Colonic mucosa (tissue), 4 donors: ENCODE data around the gene ETNK2. TPM values are rescaled to one million over a fixed set of nuclear protein-coding genes. Genes with fewer than 3 reads are reported as not detected.
"Not testable (repeated sequence)": the region's sequence is repeated elsewhere in the genome, so short reads cannot be mapped to it uniquely, and the experiment has no call there.

Source experiments
- DNase-seq: peaks from one replicate; pipeline ENCODE4 v3.0.0-alpha.2; 2020
- H3K27ac ChIP-seq: fragments of 200-600 bp; one replicate; pipeline ENCODE4 v1.8.0; 2021
- H3K27me3 ChIP-seq: fragments of 200-600 bp; one replicate; pipeline ENCODE4 v1.8.0; 2021
- H3K36me3 ChIP-seq: fragments of 200-600 bp; one replicate; pipeline ENCODE4 v1.8.0; 2021
- H3K4me1 ChIP-seq: fragments of 200-600 bp; one replicate; pipeline ENCODE4 v1.8.0; 2021; ENCODE audit warnings: mild to moderate bottlenecking
- H3K4me3 ChIP-seq: fragments of 200-600 bp; one replicate; pipeline ENCODE4 v1.8.0; 2021
- H3K9ac ChIP-seq, 2 donors: one replicate each; pipeline ENCODE4 v1.7.0; 2013; ENCODE audit warnings: control low read depth in 2 of 2, low read depth in 2 of 2, low read length in 2 of 2
- H3K9me3 ChIP-seq: fragments of 200-600 bp; one replicate; pipeline ENCODE4 v1.8.0; 2021
- intact Hi-C: fragments of 100-400 bp; cut with DNase I; formaldehyde crosslinking; loops from one replicate; pipeline ENCODE4 v1.14.1; 2022
- total RNA-seq, 2 donors: library from RNA; stranded (reverse); fragmentation: NEBNext Ultra II Directional in 1 of 2; extraction: Animal tissue kit (Norgen Biotek cat#: 25700) in 1 of 2; gene quantifications; one replicate each; pipeline ENCODE4 v1.2.1, GENCODE V29; 2021
- TF ChIP-seq, protein P1 (sequence below): fragments of 200-600 bp; IDR thresholded peaks from one replicate; pipeline ENCODE4 v1.8.0; 2022; ENCODE audit warnings: antibody characterized with exemption, mild to moderate bottlenecking
- donor health status: healthy.
- donor health status: DM: no; HTN: no; CAD: no.
- donor health status: DM: no; HTN: no; CAD: no.

The ETNK2 gene
- total RNA-seq, 2 donors from 2014 or later: 0.40 to 1.2 TPM

DNA sequence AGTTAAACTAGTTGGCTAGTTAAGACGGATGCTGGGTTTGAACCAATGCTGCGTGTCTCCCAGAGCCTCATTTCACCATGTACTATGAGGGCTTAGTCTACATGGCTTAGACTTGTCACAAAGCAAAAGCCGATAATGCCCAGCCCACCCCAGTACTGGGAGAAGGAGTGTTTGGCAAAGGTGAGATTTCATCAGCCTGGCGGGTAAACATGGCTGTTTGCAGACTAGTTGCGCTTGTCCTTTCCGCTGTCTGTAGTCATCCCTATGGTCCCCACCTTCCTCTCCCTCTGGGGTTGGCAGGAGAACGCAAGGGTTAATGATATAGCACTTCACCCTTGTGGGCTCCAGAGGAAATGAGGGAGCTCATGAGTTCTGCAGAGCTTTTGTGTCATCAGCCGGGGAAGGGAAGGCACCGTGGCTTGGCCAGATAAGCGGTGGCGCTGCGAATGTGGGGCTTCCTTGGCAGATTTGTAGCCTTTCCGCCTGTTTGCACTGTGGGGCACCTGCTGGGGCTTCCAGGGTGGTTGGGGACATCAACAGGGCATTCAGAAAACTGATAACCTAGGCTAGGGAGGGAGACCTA lies 49.7 kb downstream of the ETNK2 start:
- H3K27ac ChIP-seq: no peak overlapping the region
- no peaks in the 10 kb centered on the region for H3K27me3 ChIP-seq
- H3K9ac ChIP-seq: no peak overlapping the region
- H3K36me3 ChIP-seq: no peaks in the 10 kb centered on the region
- H3K4me1 ChIP-seq: peaks cover 17% of the 10 kb centered on the region
- intact Hi-C loops: no loop called here
- DNase-seq: no peak
- H3K4me3 ChIP-seq: no peak overlapping the region
- no peaks in the 10 kb centered on the region for H3K9me3 ChIP-seq
- TF ChIP-seq, protein P1, sequence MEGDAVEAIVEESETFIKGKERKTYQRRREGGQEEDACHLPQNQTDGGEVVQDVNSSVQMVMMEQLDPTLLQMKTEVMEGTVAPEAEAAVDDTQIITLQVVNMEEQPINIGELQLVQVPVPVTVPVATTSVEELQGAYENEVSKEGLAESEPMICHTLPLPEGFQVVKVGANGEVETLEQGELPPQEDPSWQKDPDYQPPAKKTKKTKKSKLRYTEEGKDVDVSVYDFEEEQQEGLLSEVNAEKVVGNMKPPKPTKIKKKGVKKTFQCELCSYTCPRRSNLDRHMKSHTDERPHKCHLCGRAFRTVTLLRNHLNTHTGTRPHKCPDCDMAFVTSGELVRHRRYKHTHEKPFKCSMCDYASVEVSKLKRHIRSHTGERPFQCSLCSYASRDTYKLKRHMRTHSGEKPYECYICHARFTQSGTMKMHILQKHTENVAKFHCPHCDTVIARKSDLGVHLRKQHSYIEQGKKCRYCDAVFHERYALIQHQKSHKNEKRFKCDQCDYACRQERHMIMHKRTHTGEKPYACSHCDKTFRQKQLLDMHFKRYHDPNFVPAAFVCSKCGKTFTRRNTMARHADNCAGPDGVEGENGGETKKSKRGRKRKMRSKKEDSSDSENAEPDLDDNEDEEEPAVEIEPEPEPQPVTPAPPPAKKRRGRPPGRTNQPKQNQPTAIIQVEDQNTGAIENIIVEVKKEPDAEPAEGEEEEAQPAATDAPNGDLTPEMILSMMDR: no peak

DNA sequence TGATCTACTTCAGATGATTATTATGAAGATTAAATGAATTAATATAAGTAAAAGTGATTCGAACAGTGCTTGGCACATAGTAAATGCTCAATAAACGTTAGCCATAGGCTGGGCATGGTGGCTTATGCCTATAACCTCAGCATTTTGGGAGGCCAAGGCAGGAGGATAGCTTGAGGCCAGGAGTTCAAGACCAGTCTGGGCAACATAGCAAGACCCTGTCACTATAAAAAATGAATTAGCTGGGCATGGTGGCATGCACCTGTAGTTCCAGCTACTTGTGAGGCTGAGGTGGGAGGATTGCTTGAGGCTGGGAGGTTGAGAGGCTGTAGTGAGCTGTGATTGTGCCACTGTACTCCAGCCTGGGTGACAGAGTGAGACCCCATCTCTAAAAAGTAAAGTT lies 52.1 kb downstream of the ETNK2 start:
- H3K4me3 ChIP-seq, H3K27ac ChIP-seq, H3K9ac ChIP-seq, H3K36me3 ChIP-seq, H3K9me3 ChIP-seq, intact Hi-C loops, DNase-seq, H3K27me3 ChIP-seq: not testable (repeated sequence)
- peaks cover 17% of the 10 kb centered on the region for H3K4me1 ChIP-seq

DNA sequence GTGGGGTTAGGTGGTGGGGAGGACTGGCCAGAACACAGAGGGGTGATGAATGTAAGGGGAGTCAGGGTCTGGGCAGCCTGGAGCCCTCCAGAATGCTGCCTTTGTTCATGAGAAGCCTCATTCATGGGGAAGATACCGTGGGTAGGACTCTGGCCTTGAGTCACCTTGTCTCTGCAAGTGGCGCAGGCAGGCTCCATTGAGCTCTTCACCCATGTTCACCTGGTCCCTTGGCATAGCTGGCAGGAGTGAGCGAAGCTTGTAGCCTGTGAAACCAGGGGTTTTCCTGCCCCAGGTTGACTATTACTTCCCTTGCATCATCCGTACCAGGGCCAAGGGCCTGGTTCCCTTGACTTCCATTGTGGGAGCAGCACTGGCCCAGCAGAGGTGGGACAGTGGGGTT lies 53.2 kb downstream of the ETNK2 start:
- TF ChIP-seq, protein P1: no peak
- H3K27ac ChIP-seq: no peak overlapping the region
- H3K4me3 ChIP-seq: no peak overlapping the region
- no peaks in the 10 kb centered on the region for H3K9me3 ChIP-seq
- no peaks in the 10 kb centered on the region for H3K36me3 ChIP-seq
- no peaks in the 10 kb centered on the region for H3K27me3 ChIP-seq
- H3K4me1 ChIP-seq: peaks cover 11% of the 10 kb centered on the region
- no peak for DNase-seq
- no peak overlapping the region for H3K9ac ChIP-seq
- intact Hi-C loops: no loop called here

DNA sequence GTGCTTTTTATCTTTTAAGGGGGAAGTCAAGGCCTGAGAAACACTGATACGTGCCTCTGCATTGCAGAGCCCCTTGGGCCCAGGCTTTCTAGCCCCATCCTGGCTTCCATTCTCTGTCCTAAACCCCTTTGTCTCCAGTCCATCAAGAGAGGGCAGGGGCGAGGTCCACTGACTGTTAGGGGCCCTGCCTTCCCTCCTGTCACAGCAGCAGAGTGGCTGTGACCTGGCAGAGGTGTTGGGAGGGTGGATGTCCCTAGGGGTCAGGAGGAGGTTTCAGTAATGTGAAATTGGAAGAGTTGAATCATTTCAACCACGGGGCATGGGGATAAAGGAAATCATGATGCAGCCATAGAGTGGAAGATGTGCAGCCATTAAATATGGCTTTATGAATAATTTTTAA lies 54.9 kb downstream of the ETNK2 start:
- intact Hi-C loops: no loop called here
- Histone ChIP-seq H3K4me3 (no peak overlapping the region), H3K27me3 (no peaks in the 10 kb centered on the region), H3K4me1 (peaks cover 16% of the 10 kb centered on the region), H3K36me3 (no peaks in the 10 kb centered on the region), H3K9ac (no peak overlapping the region), H3K27ac (no peak overlapping the region), H3K9me3 (no peaks in the 10 kb centered on the region)
- DNase-seq: no peak
- TF ChIP-seq, protein P1: no peak

DNA sequence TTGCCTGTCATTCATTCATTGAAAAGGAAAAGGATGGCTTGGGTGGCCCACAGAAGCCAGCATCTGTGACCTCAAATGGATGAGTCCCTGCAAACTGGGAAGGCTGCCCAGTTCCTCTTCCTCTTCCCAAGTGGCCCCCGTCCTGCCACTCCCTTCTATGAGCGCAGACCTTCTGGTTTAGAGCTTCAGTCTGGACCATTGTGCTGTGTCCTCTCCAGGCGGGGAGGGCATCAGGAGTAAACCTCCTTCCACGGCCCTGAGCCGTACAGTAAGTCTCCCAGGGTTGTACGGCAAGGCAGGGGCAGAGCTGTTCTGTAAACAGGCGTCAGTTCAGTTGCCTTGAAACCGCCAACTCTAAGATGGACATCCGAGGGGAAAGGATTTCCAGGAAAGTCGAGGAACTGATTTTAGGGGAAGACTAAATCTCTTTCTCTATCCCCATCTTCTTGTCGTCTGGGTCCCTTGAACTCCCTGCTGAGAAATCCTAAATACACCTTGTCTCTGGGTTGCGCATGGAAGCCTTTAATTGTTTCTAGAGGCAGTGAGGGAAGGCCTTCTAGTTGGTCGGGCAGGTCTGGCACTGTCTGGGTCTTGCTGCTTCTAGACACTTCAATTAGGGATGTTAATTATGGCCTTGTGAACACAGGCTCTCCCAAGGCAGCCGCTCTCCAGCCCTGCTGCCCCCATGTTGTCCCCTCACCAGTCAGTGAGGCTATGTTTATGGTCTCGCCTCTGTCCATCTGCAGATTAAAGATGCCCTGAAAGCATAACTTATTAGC lies 56.8 kb downstream of the ETNK2 start:
- H3K4me1 ChIP-seq: peaks cover 16% of the 10 kb centered on the region

More for the DNA sequence above, 56.8 kb downstream of the ETNK2 start:
- Histone ChIP-seq H3K4me3 (no peak overlapping the region), H3K27ac (peak overlapping the region; percentile 28), H3K9ac (no peak overlapping the region), H3K36me3 (no peaks in the 10 kb centered on the region), H3K9me3 (no peaks in the 10 kb centered on the region), H3K27me3 (no peaks in the 10 kb centered on the region)
- intact Hi-C loops: no loop called here
- no peak for DNase-seq
- TF ChIP-seq, protein P1: no peak
